Measurements from ENCODE around the gene ECHS1.

DNA sequence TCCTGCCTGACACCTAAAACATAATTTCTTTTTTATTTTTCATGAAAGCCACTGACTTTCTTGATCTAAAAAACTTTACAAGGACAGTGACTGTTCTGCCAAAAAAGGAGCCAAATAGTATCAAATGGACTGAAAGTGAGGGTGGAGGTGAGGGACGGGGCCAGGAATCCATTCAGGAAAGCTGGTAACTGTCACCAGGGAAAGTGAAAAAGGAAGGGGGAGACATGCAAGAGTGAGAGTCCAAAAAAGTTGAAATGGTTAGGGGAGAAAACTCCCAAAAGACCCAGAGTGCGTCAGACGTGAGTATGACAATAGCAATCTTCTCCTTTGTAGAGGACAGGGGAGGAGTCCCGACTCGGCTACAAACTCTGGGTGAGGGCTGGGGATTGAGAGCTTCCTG is 28.9 kb downstream of the ECHS1 start:
- TF ChIP-seq, protein P1, sequence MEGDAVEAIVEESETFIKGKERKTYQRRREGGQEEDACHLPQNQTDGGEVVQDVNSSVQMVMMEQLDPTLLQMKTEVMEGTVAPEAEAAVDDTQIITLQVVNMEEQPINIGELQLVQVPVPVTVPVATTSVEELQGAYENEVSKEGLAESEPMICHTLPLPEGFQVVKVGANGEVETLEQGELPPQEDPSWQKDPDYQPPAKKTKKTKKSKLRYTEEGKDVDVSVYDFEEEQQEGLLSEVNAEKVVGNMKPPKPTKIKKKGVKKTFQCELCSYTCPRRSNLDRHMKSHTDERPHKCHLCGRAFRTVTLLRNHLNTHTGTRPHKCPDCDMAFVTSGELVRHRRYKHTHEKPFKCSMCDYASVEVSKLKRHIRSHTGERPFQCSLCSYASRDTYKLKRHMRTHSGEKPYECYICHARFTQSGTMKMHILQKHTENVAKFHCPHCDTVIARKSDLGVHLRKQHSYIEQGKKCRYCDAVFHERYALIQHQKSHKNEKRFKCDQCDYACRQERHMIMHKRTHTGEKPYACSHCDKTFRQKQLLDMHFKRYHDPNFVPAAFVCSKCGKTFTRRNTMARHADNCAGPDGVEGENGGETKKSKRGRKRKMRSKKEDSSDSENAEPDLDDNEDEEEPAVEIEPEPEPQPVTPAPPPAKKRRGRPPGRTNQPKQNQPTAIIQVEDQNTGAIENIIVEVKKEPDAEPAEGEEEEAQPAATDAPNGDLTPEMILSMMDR (conservative IDR thresholded peaks at IDR 0.05 in 1 of 2, IDR thresholded peaks at IDR 0.05 in 1 of 2; ENCODE audit: extremely low read depth in 1 of 2, insufficient read depth in 1 of 2, low read depth in 1 of 2, low read length in 2 of 2) = no peak
- TF ChIP-seq EZH2 (IDR thresholded peaks at IDR 0.05; ENCODE audit: borderline replicate concordance, low read length) = no peak
